NB4 (cell line): Measurements from ENCODE around the gene GABRR3.

Experiments used
- MAX ChIP-seq: IDR thresholded peaks from 2 replicates; pipeline ENCODE4 v1.6.1; 2011; ENCODE audit warnings: low read depth, low read length
- MYC ChIP-seq: IDR thresholded peaks from 2 replicates; pipeline ENCODE4 v1.6.1; 2011; ENCODE audit warnings: low read depth, low read length
- POLR2A ChIP-seq: IDR thresholded peaks from 2 replicates; pipeline ENCODE4 v1.6.1; 2011; ENCODE audit warnings: mild to moderate bottlenecking; ENCODE audit not compliant: insufficient read length; ENCODE audit errors: extremely low read depth
- TF ChIP-seq, protein P1 (sequence below): IDR thresholded peaks from one replicate; pipeline ENCODE4 v1.5.1; 2012; ENCODE audit warnings: low read depth, low read length

DNA sequence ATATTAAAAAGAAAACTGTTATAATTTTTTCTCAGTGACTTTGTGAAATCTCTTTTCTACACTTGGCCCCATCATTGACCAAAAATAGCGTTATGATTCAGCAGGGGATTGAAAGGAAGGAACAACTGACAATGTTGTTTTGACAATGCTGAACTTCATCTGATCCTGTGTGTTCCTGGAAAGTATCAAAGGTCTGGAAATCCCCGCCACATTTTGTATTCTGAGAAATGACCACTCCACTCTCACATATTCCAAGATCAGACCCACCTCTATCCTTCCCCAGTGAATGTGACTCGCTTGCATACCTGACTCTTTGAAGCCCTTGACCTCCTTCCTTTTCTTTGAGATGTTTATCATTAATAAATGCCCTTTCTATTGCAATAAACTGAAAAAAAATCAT is 53.2 kb downstream of the GABRR3 start:
- TF ChIP-seq, protein P1, sequence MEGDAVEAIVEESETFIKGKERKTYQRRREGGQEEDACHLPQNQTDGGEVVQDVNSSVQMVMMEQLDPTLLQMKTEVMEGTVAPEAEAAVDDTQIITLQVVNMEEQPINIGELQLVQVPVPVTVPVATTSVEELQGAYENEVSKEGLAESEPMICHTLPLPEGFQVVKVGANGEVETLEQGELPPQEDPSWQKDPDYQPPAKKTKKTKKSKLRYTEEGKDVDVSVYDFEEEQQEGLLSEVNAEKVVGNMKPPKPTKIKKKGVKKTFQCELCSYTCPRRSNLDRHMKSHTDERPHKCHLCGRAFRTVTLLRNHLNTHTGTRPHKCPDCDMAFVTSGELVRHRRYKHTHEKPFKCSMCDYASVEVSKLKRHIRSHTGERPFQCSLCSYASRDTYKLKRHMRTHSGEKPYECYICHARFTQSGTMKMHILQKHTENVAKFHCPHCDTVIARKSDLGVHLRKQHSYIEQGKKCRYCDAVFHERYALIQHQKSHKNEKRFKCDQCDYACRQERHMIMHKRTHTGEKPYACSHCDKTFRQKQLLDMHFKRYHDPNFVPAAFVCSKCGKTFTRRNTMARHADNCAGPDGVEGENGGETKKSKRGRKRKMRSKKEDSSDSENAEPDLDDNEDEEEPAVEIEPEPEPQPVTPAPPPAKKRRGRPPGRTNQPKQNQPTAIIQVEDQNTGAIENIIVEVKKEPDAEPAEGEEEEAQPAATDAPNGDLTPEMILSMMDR: no peak
- TF ChIP-seq POLR2A: no peak
- no peak for TF ChIP-seq MAX
- TF ChIP-seq MYC: no peak
